GM23338 (cell line): ENCODE measurements around the gene ERCC1. TPM values are rescaled to one million over a fixed set of nuclear protein-coding genes. Genes with fewer than 3 reads are reported as not detected.

Experiments used
- ATAC-seq: fragments of 200-7000 bp; cut with Tn5 transposase; 3 replicates; pipeline ENCODE4 v1.9.1; 2020
- DNase-seq: peaks from one replicate; pipeline ENCODE4 v3.0.0-alpha.2; 2015; ENCODE audit warnings: low spot score
- H2AFZ ChIP-seq: fragments of 200-600 bp; sonication (generic); 2 replicates; pipeline ENCODE4 v1.8.0; 2016; ENCODE audit warnings: antibody characterized with exemption, mild to moderate bottlenecking, moderate library complexity
- H3F3A ChIP-seq: fragments of 200-600 bp; sonication (generic); replicated peaks from 2 replicates; pipeline ENCODE4 v1.8.0; 2017; ENCODE audit warnings: antibody characterized with exemption, mixed run types, low read depth
- H3K27ac ChIP-seq: fragments of 200-600 bp; sonication (generic); 2 replicates; pipeline ENCODE4 v1.6.1; 2016; ENCODE audit warnings: low read depth
- H3K27me3 ChIP-seq: fragments of 200-600 bp; sonication (generic); 2 replicates; pipeline ENCODE4 v1.8.0; 2016; ENCODE audit warnings: mild to moderate bottlenecking, mixed run types, moderate library complexity; ENCODE audit not compliant: insufficient read depth
- H3K36me3 ChIP-seq: fragments of 200-600 bp; sonication (generic); 2 replicates; pipeline ENCODE4 v1.8.0; 2016; ENCODE audit warnings: mild to moderate bottlenecking; ENCODE audit not compliant: insufficient read depth
- H3K4me1 ChIP-seq: fragments of 200-600 bp; sonication (generic); 2 replicates; pipeline ENCODE4 v1.8.0; 2016; ENCODE audit warnings: mild to moderate bottlenecking, moderate library complexity; ENCODE audit not compliant: insufficient read depth
- H3K4me2 ChIP-seq: fragments of 200-600 bp; sonication (generic); 2 replicates; pipeline ENCODE4 v1.7.1; 2017; ENCODE audit warnings: mixed run types
- H3K4me3 ChIP-seq: fragments of 200-600 bp; sonication (generic); 2 replicates; pipeline ENCODE4 v1.6.1; 2016; ENCODE audit warnings: mixed run types
- H3K79me2 ChIP-seq: fragments of 200-600 bp; sonication (generic); replicated peaks from 2 replicates; pipeline ENCODE4 v1.8.0; 2017; ENCODE audit warnings: mild to moderate bottlenecking; ENCODE audit not compliant: insufficient read depth
- H3K9me2 ChIP-seq: fragments of 200-600 bp; sonication (generic); 2 replicates; pipeline ENCODE4 v1.8.0; 2017; ENCODE audit not compliant: insufficient read depth
- H4K20me1 ChIP-seq: fragments of 200-600 bp; sonication (generic); replicated peaks from 2 replicates; pipeline ENCODE4 v1.8.0; 2017; ENCODE audit warnings: mild to moderate bottlenecking; ENCODE audit not compliant: insufficient read depth
- H3K27ac Mint-ChIP-seq: 2 replicates; pipeline ENCODE4 v1.8.0; 2020; ENCODE audit warnings: inconsistent platforms, mild to moderate bottlenecking, moderate library complexity, mixed read lengths
- H3K27me3 Mint-ChIP-seq: 3 replicates; pipeline ENCODE4 v1.8.0; 2022; ENCODE audit warnings: low read depth, mild to moderate bottlenecking, moderate library complexity, mixed read lengths, inconsistent platforms; ENCODE audit not compliant: insufficient read depth, poor library complexity
- H3K36me3 Mint-ChIP-seq: 3 replicates; pipeline ENCODE4 v1.8.0; 2021; ENCODE audit warnings: low read depth, mild to moderate bottlenecking, inconsistent platforms, moderate library complexity, mixed read lengths
- H3K4me1 Mint-ChIP-seq: 3 replicates; pipeline ENCODE4 v1.8.0; 2020; ENCODE audit warnings: mild to moderate bottlenecking, inconsistent platforms, mixed read lengths
- H3K4me3 Mint-ChIP-seq: 3 replicates; pipeline ENCODE4 v1.8.0; 2021; ENCODE audit warnings: moderate library complexity, mild to moderate bottlenecking, inconsistent platforms, mixed read lengths
- H3K9me3 Mint-ChIP-seq: 3 replicates; pipeline ENCODE4 v1.8.0; 2020; ENCODE audit warnings: moderate library complexity, mild to moderate bottlenecking, inconsistent platforms, mixed read lengths
- CREB1 ChIP-seq: fragments of 250-450 bp; sonication (Bioruptor Pico); IDR thresholded peaks from 2 replicates; pipeline ENCODE4 v1.5.0; 2020; ENCODE audit warnings: low read depth, mild to moderate bottlenecking, moderate library complexity
- JUNB ChIP-seq: IDR thresholded peaks from one replicate; pipeline ENCODE4 v1.6.1; 2016; ENCODE audit warnings: antibody characterized with exemption; ENCODE audit not compliant: unreplicated experiment
- NANOG ChIP-seq: IDR thresholded peaks from 2 replicates; pipeline ENCODE4 v1.6.1; 2016; ENCODE audit warnings: antibody characterized with exemption, borderline replicate concordance
- REST ChIP-seq: IDR thresholded peaks from one replicate; pipeline ENCODE4 v1.6.1; 2018; ENCODE audit warnings: antibody characterized with exemption; ENCODE audit not compliant: unreplicated experiment
- STAT1 ChIP-seq: IDR thresholded peaks from one replicate; pipeline ENCODE4 v1.6.1; 2016; ENCODE audit warnings: antibody characterized with exemption; ENCODE audit not compliant: unreplicated experiment
- ZNF331 ChIP-seq: fragments of 250-450 bp; sonication (Bioruptor Pico); IDR thresholded peaks from 2 replicates; pipeline ENCODE4 v1.5.0; 2020; ENCODE audit warnings: low read depth, mild to moderate bottlenecking, moderate library complexity
- polyA plus RNA-seq: library from polyadenylated mRNA; unstranded; fragments of >200 nt; fragmentation: Nextera tagmentation; extraction: Ambion mirVana; gene quantifications from 2 replicates; pipeline ENCODE4 v1.2.1, GENCODE V29; 2016
- total RNA-seq: library from RNA; depleted of rRNA; stranded (reverse); fragments of >200 nt; shearing (Covaris generic); gene quantifications from 2 replicates; pipeline ENCODE4 v1.2.3, GENCODE V29; 2014

ERCC1 gene
- total and polyA plus RNA-seq, 2 experiments from 2014 or later: 39.0 to 52.3 TPM

GRCh38 chr19:45420871-45421270 is 2.8 kb downstream of the ERCC1 start (continued):
- no peak for TF ChIP-seq REST

- no peaks in the 10 kb centered on the region; the same call in 2 of the 3 replicates for H3K9me3 Mint-ChIP-seq
- peaks cover 9% of the 10 kb centered on the region; the same call in 1 of the 2 replicates for H3F3A ChIP-seq
- H3K36me3 Mint-ChIP-seq: peaks cover 33% of the 10 kb centered on the region
- H3K4me2 ChIP-seq: no peak overlapping the region
- no peak for ATAC-seq
- no peaks in the 10 kb centered on the region; the same call in 1 of the 2 replicates for H3K36me3 ChIP-seq
- H3K4me3 ChIP-seq: no peak overlapping the region
- TF ChIP-seq ZNF331 (no peak), JUNB (no peak), NANOG (no peak), STAT1 (no peak), REST (no peak)
- peaks cover 13% of the 10 kb centered on the region; the same call in 1 of the 2 replicates for H3K4me1 ChIP-seq
- H3K4me3 Mint-ChIP-seq: no peak overlapping the region
- peaks cover 5% of the 10 kb centered on the region; the same call in 1 of the 2 replicates for H3K79me2 ChIP-seq
- H3K4me1 Mint-ChIP-seq: peaks cover 19% of the 10 kb centered on the region
- no peaks in the 10 kb centered on the region for H3K9me2 ChIP-seq
- no peaks in the 10 kb centered on the region for H3K27me3 ChIP-seq
- peaks cover 2% of the 10 kb centered on the region; the same call in 1 of the 2 replicates for H4K20me1 ChIP-seq
- H3K27ac ChIP-seq: no peak overlapping the region
- H3K27ac Mint-ChIP-seq: no peak overlapping the region
- H3K27me3 Mint-ChIP-seq: peaks cover 13% of the 10 kb centered on the region
- DNase-seq: no peak
- H2AFZ ChIP-seq: no peak overlapping the region
Measured at GRCh38 chr19:45420356-45420755, 3.4 kb downstream of the ERCC1 start.

GRCh38 chr19:45419895-45420294 is 3.8 kb downstream of the ERCC1 start:
- no peak overlapping the region for H3K4me2 ChIP-seq
- TF ChIP-seq JUNB: no peak
- no peak for TF ChIP-seq STAT1
- no peak for TF ChIP-seq CREB1 (CRISPR knock-in tag)

More at GRCh38 chr19:45419895-45420294, 3.8 kb downstream of the ERCC1 start:
- H3K9me3 Mint-ChIP-seq: no peaks in the 10 kb centered on the region; the same call in 2 of the 3 replicates
- ATAC-seq: no peak
- no peak overlapping the region for H3K27ac Mint-ChIP-seq
- H3K4me1 Mint-ChIP-seq: peaks cover 19% of the 10 kb centered on the region
- Histone ChIP-seq H4K20me1 (peaks cover 2% of the 10 kb centered on the region; the same call in 1 of the 2 replicates), H3K4me3 (no peak overlapping the region), H3K79me2 (peaks cover 5% of the 10 kb centered on the region; the same call in 1 of the 2 replicates), H3K27me3 (no peaks in the 10 kb centered on the region), H3K4me1 (peaks cover 8% of the 10 kb centered on the region; the same call in 1 of the 2 replicates), H3F3A (peaks cover 9% of the 10 kb centered on the region; the same call in 1 of the 2 replicates), H3K9me2 (no peaks in the 10 kb centered on the region), H3K36me3 (no peaks in the 10 kb centered on the region; the same call in 1 of the 2 replicates), H3K27ac (no peak overlapping the region), H2AFZ (no peak overlapping the region)
- H3K36me3 Mint-ChIP-seq: peaks cover 33% of the 10 kb centered on the region
- no peak for DNase-seq
- H3K4me3 Mint-ChIP-seq: no peak overlapping the region
- peaks cover 13% of the 10 kb centered on the region for H3K27me3 Mint-ChIP-seq
